Panc1 (cell line): ENCODE results near the gene SGCA.

Experiments used
- CTCF ChIP-seq: fragments of 450-650 bp; IDR thresholded peaks from 2 replicates; pipeline ENCODE4 v1.5.1; 2017; ENCODE audit warnings: mild to moderate bottlenecking
- POLR2AphosphoS5 ChIP-seq: IDR thresholded peaks from 2 replicates; pipeline ENCODE4 v1.6.1; 2012; ENCODE audit warnings: mild to moderate bottlenecking, low read depth, low read length, moderate library complexity
- REST ChIP-seq, 2 experiments: IDR thresholded peaks; 2 replicates each; pipeline ENCODE4 v1.6.1; 2011 to 2012; ENCODE audit warnings: low read depth in 2 of 2, control low read depth in 1 of 2, low read length in 1 of 2, mild to moderate bottlenecking in 1 of 2, moderate library complexity in 1 of 2; ENCODE audit not compliant: insufficient read depth in 1 of 2
- SIN3A ChIP-seq: IDR thresholded peaks from 2 replicates; pipeline ENCODE4 v1.6.1; 2012; ENCODE audit warnings: low read depth, mild to moderate bottlenecking, low read length, moderate library complexity, borderline replicate concordance; ENCODE audit not compliant: insufficient read depth

GRCh38 chr17:50204431-50204830 lies 38.6 kb downstream of the SGCA start:
- TF ChIP-seq CTCF, result no peak
- no peak for TF ChIP-seq POLR2AphosphoS5
- TF ChIP-seq SIN3A, result no peak
- TF ChIP-seq REST (IDR thresholded peaks at IDR 0.05; ENCODE audit: insufficient read depth in 1 of 2, low read depth in 2 of 2, low read length in 1 of 2), result no peak
